Measurements from ENCODE around the gene GID8.

DNA sequence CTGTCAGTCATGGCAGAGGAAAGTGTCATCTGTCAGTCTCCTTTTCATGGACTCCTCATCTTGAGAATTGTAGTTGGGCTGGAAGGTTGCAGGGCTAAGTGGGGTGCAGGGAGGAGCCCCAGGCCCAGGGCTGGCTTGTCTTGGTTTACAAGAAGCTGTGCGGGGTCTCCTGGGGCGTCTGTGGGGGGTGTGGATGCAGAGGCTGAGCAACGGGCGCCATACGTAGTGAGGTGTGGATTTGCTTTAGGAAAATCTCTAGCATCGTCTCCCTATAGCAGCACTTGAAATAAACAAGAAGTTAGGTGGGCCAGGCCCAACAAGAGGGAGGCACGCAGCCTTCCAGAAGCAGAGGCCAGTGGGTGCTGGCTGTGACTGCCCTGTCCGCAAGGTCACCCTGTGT lies 12.8 kb downstream of the GID8 start:
- no peak for TF ChIP-seq POLR2AphosphoS5 (IDR thresholded peaks at IDR 0.05)
- no peak for TF ChIP-seq CTCF (IDR thresholded peaks at IDR 0.05)
